ENCODE results near the gene MACROD2. TPM values are rescaled to one million over a fixed set of nuclear protein-coding genes. Genes with fewer than 3 reads are reported as not detected.

Gene MACROD2
- total RNA-seq, 6 experiments from 2014 or later: 0.05 to 0.57 (median 0.11) TPM; not detected in 1

GRCh38 chr20:15630360-15630759, 1635.0 kb downstream of the MACROD2 start:
- Mint-ChIP-seq H3K27ac (no peak overlapping the region), H3K4me3 (no peak overlapping the region), H3K9me3 (no peaks in the 10 kb centered on the region; the same call in 1 of the 2 replicates), H3K36me3 (ENCODE audit: low read depth) (no peaks in the 10 kb centered on the region), H3K27me3 (ENCODE audit: insufficient read depth) (peaks cover 4% of the 10 kb centered on the region; the same call in 1 of the 2 replicates), H3K4me1 (ENCODE audit: low read depth) (no peaks in the 10 kb centered on the region)
- TF ChIP-seq, protein P1, sequence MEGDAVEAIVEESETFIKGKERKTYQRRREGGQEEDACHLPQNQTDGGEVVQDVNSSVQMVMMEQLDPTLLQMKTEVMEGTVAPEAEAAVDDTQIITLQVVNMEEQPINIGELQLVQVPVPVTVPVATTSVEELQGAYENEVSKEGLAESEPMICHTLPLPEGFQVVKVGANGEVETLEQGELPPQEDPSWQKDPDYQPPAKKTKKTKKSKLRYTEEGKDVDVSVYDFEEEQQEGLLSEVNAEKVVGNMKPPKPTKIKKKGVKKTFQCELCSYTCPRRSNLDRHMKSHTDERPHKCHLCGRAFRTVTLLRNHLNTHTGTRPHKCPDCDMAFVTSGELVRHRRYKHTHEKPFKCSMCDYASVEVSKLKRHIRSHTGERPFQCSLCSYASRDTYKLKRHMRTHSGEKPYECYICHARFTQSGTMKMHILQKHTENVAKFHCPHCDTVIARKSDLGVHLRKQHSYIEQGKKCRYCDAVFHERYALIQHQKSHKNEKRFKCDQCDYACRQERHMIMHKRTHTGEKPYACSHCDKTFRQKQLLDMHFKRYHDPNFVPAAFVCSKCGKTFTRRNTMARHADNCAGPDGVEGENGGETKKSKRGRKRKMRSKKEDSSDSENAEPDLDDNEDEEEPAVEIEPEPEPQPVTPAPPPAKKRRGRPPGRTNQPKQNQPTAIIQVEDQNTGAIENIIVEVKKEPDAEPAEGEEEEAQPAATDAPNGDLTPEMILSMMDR (IDR thresholded peaks at IDR 0.05): no peak
- DNase-seq: no peak

DNA sequence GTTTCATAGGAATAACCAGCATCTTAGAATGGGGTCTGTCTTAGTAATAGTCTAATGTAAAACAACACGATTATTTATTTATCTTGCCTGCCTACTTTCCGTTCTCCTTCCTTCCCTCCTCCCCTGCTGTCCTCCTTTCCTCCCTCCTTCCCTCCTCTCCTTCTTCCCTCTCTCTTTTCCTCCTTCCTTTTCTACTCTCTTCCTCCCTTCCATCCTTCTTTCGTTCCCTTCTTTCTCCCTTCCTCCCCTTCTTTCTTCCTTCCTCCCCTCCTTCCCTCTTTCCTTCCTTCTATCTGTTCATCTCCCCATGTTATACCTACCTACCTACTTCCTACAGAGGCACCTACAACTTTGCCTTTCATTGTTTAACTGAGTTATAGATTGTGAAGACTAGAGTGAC, 1637.4 kb downstream of the MACROD2 start:
- TF ChIP-seq, protein P1 (IDR thresholded peaks at IDR 0.05): no peak
- Mint-ChIP-seq H3K4me1 (ENCODE audit: low read depth) (no peaks in the 10 kb centered on the region), H3K4me3 (no peak overlapping the region), H3K27me3 (ENCODE audit: insufficient read depth) (peaks cover 4% of the 10 kb centered on the region), H3K36me3 (ENCODE audit: low read depth) (no peaks in the 10 kb centered on the region), H3K9me3 (no peaks in the 10 kb centered on the region), H3K27ac (no peak overlapping the region)
- no peak for DNase-seq

GRCh38 chr20:15634102-15634501, 1638.8 kb downstream of the MACROD2 start:
- H3K27ac Mint-ChIP-seq: no peak overlapping the region
- H3K36me3 Mint-ChIP-seq (ENCODE audit: low read depth): no peaks in the 10 kb centered on the region
- DNase-seq: no peak
- TF ChIP-seq, protein P1 (IDR thresholded peaks at IDR 0.05): no peak
- peaks cover 4% of the 10 kb centered on the region for H3K27me3 Mint-ChIP-seq (ENCODE audit: insufficient read depth)
- peaks cover 8% of the 10 kb centered on the region; the same call in 1 of the 2 replicates for H3K4me1 Mint-ChIP-seq (ENCODE audit: low read depth)
- no peak overlapping the region for H3K4me3 Mint-ChIP-seq
- no peaks in the 10 kb centered on the region for H3K9me3 Mint-ChIP-seq

GRCh38 chr20:15637546-15637945, 1642.2 kb downstream of the MACROD2 start:
- Mint-ChIP-seq H3K4me1 (ENCODE audit: low read depth) (peaks cover 18% of the 10 kb centered on the region), H3K9me3 (no peaks in the 10 kb centered on the region), H3K27ac (no peak overlapping the region), H3K4me3 (no peak overlapping the region), H3K27me3 (ENCODE audit: insufficient read depth) (peaks cover 4% of the 10 kb centered on the region), H3K36me3 (ENCODE audit: low read depth) (no peaks in the 10 kb centered on the region)
- no peak for DNase-seq
- TF ChIP-seq, protein P1 (IDR thresholded peaks at IDR 0.05): no peak

GRCh38 chr20:15637950-15638754, 1642.8 kb downstream of the MACROD2 start:
- peak overlapping the region; percentile 29; the same call in 1 of the 2 replicates for H3K4me3 Mint-ChIP-seq
- H3K36me3 Mint-ChIP-seq (ENCODE audit: low read depth): no peaks in the 10 kb centered on the region
- no peak for DNase-seq
- TF ChIP-seq, protein P1 (IDR thresholded peaks at IDR 0.05): no peak
- H3K9me3 Mint-ChIP-seq: no peaks in the 10 kb centered on the region
- H3K4me1 Mint-ChIP-seq (ENCODE audit: low read depth): peaks cover 24% of the 10 kb centered on the region
- H3K27ac Mint-ChIP-seq: no peak overlapping the region
- H3K27me3 Mint-ChIP-seq (ENCODE audit: insufficient read depth): peaks cover 4% of the 10 kb centered on the region
